Breast epithelium (tissue), 4 donors: ENCODE measurements around the gene BRINP3. TPM values are rescaled to one million over a fixed set of nuclear protein-coding genes. Genes with fewer than 3 reads are reported as not detected.

Source experiments
- DNase-seq, 2 donors: peaks; one replicate each; pipeline ENCODE4 v3.0.0-alpha.2; 2019; ENCODE audit warnings: low spot score in 2 of 2
- H3K27ac ChIP-seq, 2 donors: fragments of 200-600 bp; sonication (generic) in 1 of 2; one replicate each; pipeline ENCODE4 v1.5.1; 2016 to 2019; ENCODE audit warnings: mild to moderate bottlenecking in 1 of 2
- H3K27me3 ChIP-seq, 2 donors: fragments of 200-600 bp; sonication (generic) in 1 of 2; one replicate each; pipeline versions ENCODE4 v1.5.1 to v1.6.0; 2017 to 2019; ENCODE audit warnings: control low read depth in 1 of 2, mild to moderate bottlenecking in 1 of 2
- H3K36me3 ChIP-seq: fragments of 200-600 bp; one replicate; pipeline ENCODE4 v1.5.1; 2019
- H3K4me1 ChIP-seq, 2 donors: fragments of 200-600 bp; sonication (generic); one replicate each; pipeline ENCODE4 v1.5.1; 2016 to 2019; ENCODE audit warnings: control low read depth in 1 of 2
- H3K4me3 ChIP-seq, 3 donors: fragments of 200-600 bp; sonication (generic); 1 replicate in 2 of 3; 2 replicates in 1 of 3; pipeline ENCODE4 v1.5.1; 2016 to 2019; ENCODE audit warnings: mild to moderate bottlenecking in 3 of 3, moderate library complexity in 2 of 3
- H3K9me3 ChIP-seq, 2 donors: fragments of 200-600 bp; sonication (generic) in 1 of 2; one replicate each; pipeline ENCODE4 v1.5.1; 2016 to 2019; ENCODE audit warnings: control low read depth in 1 of 2
- POLR2A ChIP-seq: fragments of 450-650 bp; IDR thresholded peaks from one replicate; pipeline ENCODE4 v1.6.1; 2016; ENCODE audit warnings: antibody characterized with exemption, mild to moderate bottlenecking, moderate library complexity
- POLR2AphosphoS5 ChIP-seq, 3 donors: sonication (generic); formaldehyde crosslinking; IDR thresholded peaks; one replicate each; pipeline ENCODE4 v1.6.1; 2017; ENCODE audit warnings: antibody characterized with exemption in 3 of 3
- intact Hi-C: fragments of 100-400 bp; cut with DNase I; formaldehyde crosslinking; loops from one replicate; pipeline ENCODE4 v1.15.1; 2023; ENCODE audit warnings: low total_unique reads
- total RNA-seq, 3 donors: library from RNA; depleted of rRNA; stranded (reverse); fragments of >200 nt; gene quantifications; one replicate each; pipeline ENCODE4 v1.1.0, GENCODE V29; 2016
- TF ChIP-seq, protein P1 (sequence below), 3 donors: fragments of 450-650 bp; IDR thresholded peaks; one replicate each; pipeline ENCODE4 v1.5.1; 2016 to 2017; ENCODE audit warnings: antibody characterized with exemption in 3 of 3, mild to moderate bottlenecking in 3 of 3, moderate library complexity in 3 of 3

BRINP3 gene
- total RNA-seq, 3 donors from 2014 or later, result 0.29 to 3.6 TPM; not detected in 1

GRCh38 chr1:190413142-190413541 is 64.5 kb downstream of the BRINP3 start:
- Histone ChIP-seq H3K4me1 (no peaks in the 10 kb centered on the region), H3K9me3 (no peaks in the 10 kb centered on the region), H3K4me3 (no peak overlapping the region), H3K27ac (no peak overlapping the region), H3K27me3 (no peaks in the 10 kb centered on the region), H3K36me3 (no peaks in the 10 kb centered on the region)
- TF ChIP-seq, protein P1, sequence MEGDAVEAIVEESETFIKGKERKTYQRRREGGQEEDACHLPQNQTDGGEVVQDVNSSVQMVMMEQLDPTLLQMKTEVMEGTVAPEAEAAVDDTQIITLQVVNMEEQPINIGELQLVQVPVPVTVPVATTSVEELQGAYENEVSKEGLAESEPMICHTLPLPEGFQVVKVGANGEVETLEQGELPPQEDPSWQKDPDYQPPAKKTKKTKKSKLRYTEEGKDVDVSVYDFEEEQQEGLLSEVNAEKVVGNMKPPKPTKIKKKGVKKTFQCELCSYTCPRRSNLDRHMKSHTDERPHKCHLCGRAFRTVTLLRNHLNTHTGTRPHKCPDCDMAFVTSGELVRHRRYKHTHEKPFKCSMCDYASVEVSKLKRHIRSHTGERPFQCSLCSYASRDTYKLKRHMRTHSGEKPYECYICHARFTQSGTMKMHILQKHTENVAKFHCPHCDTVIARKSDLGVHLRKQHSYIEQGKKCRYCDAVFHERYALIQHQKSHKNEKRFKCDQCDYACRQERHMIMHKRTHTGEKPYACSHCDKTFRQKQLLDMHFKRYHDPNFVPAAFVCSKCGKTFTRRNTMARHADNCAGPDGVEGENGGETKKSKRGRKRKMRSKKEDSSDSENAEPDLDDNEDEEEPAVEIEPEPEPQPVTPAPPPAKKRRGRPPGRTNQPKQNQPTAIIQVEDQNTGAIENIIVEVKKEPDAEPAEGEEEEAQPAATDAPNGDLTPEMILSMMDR (IDR thresholded peaks at IDR 0.05), result no peak
- TF ChIP-seq POLR2A (no peak), POLR2AphosphoS5 (IDR thresholded peaks at IDR 0.05) (no peak)
- intact Hi-C loops, result no loop called here
- DNase-seq, result no peak

- Histone ChIP-seq H3K36me3 (no peaks in the 10 kb centered on the region), H3K4me1 (no peaks in the 10 kb centered on the region), H3K4me3 (no peak overlapping the region), H3K27ac (no peak overlapping the region), H3K27me3 (no peaks in the 10 kb centered on the region), H3K9me3 (no peaks in the 10 kb centered on the region)
- no peak for DNase-seq
- intact Hi-C loops, result no loop called here
- TF ChIP-seq, protein P1 (IDR thresholded peaks at IDR 0.05), result no peak
- TF ChIP-seq POLR2A (no peak), POLR2AphosphoS5 (IDR thresholded peaks at IDR 0.05) (no peak)
Measured at GRCh38 chr1:190403402-190403801, 74.3 kb downstream of the BRINP3 start.

DNA sequence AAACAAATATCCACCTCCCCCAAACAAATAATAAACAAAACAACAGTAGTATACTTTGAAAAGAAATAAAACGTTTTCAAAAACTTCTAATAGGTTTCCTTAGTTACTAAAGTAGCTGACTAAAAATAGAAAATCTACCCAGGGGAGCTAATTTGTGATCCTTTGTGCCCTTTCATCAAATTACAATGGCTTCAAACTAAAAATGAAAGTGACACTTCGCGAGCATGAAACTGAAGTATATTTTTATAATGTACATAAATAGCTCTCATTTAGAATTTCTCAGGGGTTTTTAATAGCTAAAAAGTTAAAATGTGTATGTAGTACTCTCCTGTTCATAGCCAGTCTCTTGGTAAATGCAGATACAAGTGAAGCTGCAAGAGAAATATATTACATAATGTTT is 78.4 kb downstream of the BRINP3 start:
- Histone ChIP-seq H3K9me3 (no peaks in the 10 kb centered on the region), H3K27me3 (no peaks in the 10 kb centered on the region), H3K4me1 (no peaks in the 10 kb centered on the region), H3K36me3 (no peaks in the 10 kb centered on the region), H3K4me3 (no peak overlapping the region), H3K27ac (no peak overlapping the region)
- TF ChIP-seq POLR2AphosphoS5 (IDR thresholded peaks at IDR 0.05), result no peak
- TF ChIP-seq, protein P1 (IDR thresholded peaks at IDR 0.05), result no peak
- TF ChIP-seq POLR2A, result no peak
- DNase-seq, result no peak
- intact Hi-C loops, result no loop called here

- Histone ChIP-seq H3K27ac (no peak overlapping the region), H3K4me3 (no peak overlapping the region), H3K4me1 (no peaks in the 10 kb centered on the region), H3K9me3 (no peaks in the 10 kb centered on the region), H3K27me3 (no peaks in the 10 kb centered on the region), H3K36me3 (no peaks in the 10 kb centered on the region)
- TF ChIP-seq POLR2AphosphoS5 (IDR thresholded peaks at IDR 0.05), result no peak
- no peak for TF ChIP-seq POLR2A
- TF ChIP-seq, protein P1 (IDR thresholded peaks at IDR 0.05), result no peak
- DNase-seq, result no peak
- intact Hi-C loops, result no loop called here
Measured at GRCh38 chr1:190391582-190391981, 86.1 kb downstream of the BRINP3 start.

GRCh38 chr1:190377991-190378390 is 99.7 kb downstream of the BRINP3 start:
- Histone ChIP-seq H3K4me3 (no peak overlapping the region), H3K36me3 (no peaks in the 10 kb centered on the region), H3K27me3 (no peaks in the 10 kb centered on the region), H3K9me3 (no peaks in the 10 kb centered on the region), H3K27ac (no peak overlapping the region), H3K4me1 (no peaks in the 10 kb centered on the region)
- TF ChIP-seq POLR2AphosphoS5 (IDR thresholded peaks at IDR 0.05) (no peak), POLR2A (no peak)
- TF ChIP-seq, protein P1 (IDR thresholded peaks at IDR 0.05), result no peak
- intact Hi-C loops, result no loop called here
- DNase-seq, result no peak
